Measurements from ENCODE around the gene MYLK4.

The MYLK4 gene

DNA sequence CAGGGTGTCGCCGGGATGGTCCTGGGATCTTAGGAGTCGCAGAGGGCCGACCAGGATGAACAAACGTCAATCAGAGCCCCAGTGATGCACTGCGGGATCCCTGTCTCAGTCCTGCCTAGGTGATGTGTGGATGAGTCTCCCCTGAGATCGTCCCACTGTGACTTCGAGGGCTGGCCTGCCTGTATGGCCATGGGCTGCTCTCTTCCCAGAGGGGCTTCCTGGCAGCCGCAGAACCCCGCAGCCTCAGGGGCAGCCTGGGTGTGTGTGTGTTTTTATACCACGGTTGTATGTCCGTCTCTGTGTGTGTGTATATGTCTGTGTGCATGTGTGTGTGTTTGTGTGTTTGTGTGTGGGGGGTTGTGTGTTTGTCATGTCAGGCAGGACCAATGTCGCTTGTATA lies 111.6 kb downstream of the MYLK4 start:
- FAIRE-seq = no peak

DNA sequence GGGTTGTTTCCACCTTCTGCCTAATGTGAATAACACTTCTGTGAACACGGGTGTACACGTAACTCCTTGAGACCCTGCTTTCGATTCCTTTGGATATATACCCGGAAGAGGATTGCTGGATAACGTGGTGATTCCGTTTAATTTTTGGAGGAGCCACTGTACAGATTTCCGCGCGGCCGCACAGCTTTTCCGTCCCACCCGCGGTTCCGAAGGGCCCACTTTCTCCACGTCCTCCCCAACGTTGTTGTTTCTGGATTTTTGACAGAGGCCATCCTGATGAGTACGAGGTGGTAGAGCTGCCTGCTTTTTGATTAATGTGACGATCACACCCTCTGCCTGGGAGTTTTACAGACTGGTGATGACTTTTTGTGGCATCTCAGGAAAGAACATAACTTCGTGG lies 114.0 kb downstream of the MYLK4 start:
- DNase-seq (ENCODE audit: insufficient read length, low spot score) = no peak
- no peak for FAIRE-seq

More for the DNA sequence above, 111.6 kb downstream of the MYLK4 start:
- no peak for DNase-seq (ENCODE audit: insufficient read length, low spot score)

DNA sequence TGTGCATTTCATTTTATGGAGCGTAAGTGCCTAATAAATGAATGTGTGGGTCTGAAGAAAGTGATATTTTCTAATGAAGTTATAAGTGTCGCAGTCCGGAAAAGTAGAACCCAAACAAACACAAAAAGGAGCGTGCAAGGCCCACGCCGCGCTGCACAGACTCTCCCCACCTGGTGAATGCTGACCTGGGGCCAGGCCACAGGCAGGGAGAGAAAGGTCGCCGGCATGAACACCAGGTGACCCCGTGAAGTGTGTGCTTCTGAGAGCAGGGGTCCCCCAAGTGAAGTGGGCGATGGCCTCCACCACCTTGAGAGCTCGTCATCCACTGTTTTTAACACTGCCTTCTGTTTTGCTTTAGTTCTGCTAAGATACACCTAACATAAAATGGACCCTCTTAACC lies 114.8 kb downstream of the MYLK4 start:
- no peak for FAIRE-seq
- no peak for DNase-seq (ENCODE audit: insufficient read length, low spot score)

DNA sequence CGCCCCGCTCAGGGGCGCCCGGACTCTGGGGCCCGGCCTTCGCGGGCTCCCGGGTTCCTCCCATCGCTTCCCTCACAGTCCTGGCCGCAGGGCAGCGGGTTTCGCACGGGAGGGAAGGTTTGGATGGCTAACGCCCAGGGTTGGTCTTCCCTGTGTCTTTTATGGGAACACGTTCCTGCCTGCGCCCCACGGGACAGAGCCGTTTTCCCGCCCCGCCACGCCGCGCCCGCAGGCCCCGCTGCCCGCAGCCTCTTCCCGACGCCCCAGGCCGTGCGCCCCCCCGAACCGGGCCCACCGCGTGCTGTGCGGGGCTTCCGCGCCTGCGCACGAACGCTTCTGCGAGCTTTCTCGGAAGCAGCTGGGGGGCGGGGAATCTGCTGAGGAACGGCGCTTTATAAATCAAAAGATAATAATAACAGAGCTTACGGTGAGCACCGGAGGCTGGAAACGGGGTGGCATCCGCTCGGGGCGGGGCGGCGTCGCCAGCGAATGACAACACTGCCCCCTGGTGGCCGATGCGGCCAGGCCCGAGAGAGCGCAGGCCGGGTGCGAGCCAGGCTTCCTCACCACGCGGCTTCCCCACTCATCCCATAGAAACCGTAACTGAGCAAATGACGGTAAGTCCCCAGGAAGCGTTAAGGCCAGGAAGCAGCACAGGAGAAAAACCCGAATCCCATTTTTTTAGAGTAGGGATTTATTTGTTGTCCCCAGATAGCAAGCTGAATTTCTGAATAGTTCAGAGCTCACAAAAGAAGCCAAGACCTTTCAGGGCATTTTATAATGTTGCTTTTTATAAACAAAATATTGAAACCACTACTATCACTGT lies 116.4 kb downstream of the MYLK4 start:
- DNase-seq (ENCODE audit: insufficient read length, low spot score) (peak; percentile 79), FAIRE-seq (peak; percentile 85)

GRCh38 chr6:2633736-2634135 lies 117.0 kb downstream of the MYLK4 start:
- no peak for DNase-seq (ENCODE audit: insufficient read length, low spot score)
- FAIRE-seq = no peak

DNA sequence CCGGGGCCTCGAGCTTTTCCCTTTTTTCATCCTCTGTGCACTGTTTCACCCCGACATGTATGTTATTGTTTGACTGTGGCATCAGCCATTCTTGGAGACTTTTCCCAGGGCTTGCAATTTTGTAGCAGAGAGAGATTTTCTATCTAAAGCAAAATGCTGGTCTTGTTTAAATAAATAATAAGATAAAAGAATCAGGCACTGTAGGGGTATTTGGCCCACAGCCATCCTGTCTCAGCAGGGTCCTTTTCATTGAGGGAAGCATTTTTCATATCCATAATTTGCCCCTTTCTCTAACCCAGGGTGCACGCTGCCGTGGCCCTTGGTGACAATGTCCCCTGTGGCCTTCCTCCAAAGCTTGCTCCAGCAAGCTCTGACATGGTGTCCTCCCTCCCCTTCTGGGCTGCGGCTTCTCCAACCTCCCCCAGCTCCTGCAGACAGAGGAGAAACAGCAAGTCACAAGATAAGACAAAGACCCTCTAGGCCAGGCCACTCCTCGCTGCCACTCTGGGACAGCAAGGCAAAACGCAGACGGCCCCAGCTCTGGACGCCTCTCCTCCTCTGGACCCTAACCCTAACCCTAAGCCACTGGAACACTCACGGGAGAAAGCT lies 117.6 kb downstream of the MYLK4 start:
- DNase-seq (ENCODE audit: insufficient read length, low spot score) (no peak), FAIRE-seq (no peak)

DNA sequence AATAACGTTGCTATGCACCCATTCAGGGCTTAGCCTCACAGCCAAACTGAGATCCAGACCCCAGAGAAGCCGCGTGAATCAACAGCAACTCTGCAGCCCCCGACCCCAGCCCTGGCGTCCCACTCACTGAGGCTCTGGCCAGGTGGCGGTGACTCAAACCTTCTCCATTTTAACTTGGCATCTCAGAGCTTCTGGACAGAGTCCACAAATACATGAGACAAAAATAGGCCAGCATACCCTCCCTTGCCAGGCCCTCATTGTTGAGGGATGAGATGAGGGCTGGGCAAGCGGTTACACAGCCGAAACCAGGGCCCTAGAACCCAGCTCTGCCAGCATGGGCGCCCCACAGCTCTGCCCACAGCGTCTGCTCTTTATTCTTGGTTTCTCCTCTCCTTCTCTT lies 118.4 kb downstream of the MYLK4 start:
- FAIRE-seq = no peak

DNA sequence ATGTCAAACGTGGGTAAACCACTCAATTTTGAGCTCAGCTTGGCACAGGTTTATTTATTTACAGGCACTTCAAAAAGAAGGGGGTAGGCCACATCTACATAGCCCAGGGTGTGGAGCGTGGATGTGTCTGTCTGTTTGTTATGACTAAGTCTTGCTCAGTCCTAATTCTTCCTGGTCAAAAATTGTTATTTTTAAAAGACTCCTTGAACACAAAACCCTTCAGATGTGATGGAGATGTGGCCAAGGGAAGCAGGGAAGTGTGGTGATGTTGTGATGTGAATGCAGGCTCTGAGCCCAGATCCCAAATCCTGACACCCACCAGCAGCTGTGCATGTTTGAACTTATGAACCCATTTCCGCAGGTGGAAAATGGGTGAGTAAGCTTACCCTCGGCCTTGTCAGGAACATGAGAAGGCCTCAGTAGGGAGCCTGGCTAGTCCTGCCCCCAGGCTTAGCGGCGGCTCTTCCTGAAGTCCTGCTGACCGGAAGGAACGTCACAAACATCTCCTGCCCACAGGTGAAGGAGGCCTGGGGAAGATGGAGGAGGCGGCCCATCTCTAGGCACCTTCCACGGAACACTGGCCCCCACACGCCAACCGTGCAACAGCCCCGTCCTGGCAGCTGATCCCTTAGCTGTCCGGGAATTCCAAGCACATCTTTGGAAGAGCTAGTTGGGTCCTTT lies 119.7 kb downstream of the MYLK4 start:
- DNase-seq (ENCODE audit: insufficient read length, low spot score) = no peak

More for the DNA sequence above, 118.4 kb downstream of the MYLK4 start:
- DNase-seq (ENCODE audit: insufficient read length, low spot score) = no peak

GRCh38 chr6:2630359-2630758 lies 120.4 kb downstream of the MYLK4 start:
- FAIRE-seq (no peak), DNase-seq (ENCODE audit: insufficient read length, low spot score) (no peak)

More for the DNA sequence above, 119.7 kb downstream of the MYLK4 start:
- no peak for FAIRE-seq

- FAIRE-seq (no peak), DNase-seq (ENCODE audit: insufficient read length, low spot score) (no peak)
Measured at GRCh38 chr6:2626401-2626800, 124.3 kb downstream of the MYLK4 start.

DNA sequence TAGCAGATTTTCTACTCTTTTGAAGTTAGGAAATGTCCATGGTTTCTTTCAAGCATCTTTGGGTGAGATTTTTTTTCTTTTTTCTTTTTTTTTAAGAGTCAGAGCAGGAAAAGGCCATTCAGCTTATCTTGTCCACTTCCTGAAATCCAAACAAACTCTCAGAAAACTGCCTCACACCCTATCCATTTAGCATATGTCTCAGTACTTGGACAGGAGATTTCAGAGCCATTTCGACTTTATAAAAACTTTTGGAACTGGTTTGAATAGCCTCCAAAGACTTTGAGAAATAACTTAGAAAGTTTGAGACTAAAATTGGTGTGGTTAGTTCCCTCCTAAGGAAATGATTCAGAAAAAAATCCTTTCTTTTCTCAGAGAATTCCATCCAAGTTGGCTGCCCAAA lies 125.1 kb downstream of the MYLK4 start:
- FAIRE-seq = no peak
- DNase-seq (ENCODE audit: insufficient read length, low spot score) = no peak

GRCh38 chr6:2624177-2624576 lies 126.5 kb downstream of the MYLK4 start:
- FAIRE-seq (no peak), DNase-seq (ENCODE audit: insufficient read length, low spot score) (no peak)

DNA sequence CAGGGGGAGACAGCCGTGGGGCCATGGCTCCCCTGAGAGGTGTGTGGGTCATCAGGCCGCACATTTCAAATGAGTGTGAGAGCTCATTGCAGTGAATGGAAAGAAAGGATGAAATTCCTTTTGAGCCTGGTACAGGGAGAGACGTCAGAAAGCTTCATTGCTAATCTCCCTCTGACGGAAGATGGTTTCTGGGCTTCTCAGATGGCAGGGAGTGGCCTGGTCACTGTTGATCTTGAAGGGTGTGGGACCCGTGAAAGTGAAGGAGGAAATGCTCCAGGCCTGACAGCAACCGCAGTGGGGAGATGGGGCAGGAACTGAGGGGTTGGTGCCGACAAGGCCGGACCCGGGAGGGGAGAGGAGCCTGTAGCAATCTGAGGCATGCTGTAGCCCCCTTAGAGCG lies 127.4 kb downstream of the MYLK4 start:
- DNase-seq (ENCODE audit: insufficient read length, low spot score) = no peak
- FAIRE-seq = no peak

GRCh38 chr6:2622671-2623070 lies 128.1 kb downstream of the MYLK4 start:
- DNase-seq (ENCODE audit: insufficient read length, low spot score) = no peak
- FAIRE-seq = no peak

DNA sequence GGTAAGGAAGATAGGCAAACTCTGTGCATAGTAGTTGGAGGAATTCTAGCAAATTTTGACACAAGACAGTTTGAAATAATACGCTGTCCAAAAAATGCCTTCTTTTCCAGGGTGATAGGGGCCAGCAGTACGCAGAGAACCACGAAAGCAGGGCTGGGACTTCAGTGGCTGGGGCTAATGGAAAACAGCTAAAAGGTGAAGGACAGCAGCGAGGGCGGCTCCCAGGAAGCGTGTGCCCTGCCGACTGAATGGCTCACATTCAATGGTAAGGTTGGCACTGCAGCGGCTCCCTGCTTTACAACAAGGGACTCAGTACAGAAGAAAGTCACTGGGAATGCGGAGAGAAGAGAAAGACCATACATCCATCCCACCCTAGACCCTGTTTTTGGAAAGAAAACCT lies 131.1 kb downstream of the MYLK4 start:
- FAIRE-seq (no peak), DNase-seq (ENCODE audit: insufficient read length, low spot score) (no peak)

- FAIRE-seq = no peak
Measured at GRCh38 chr6:2617729-2618128, 133.0 kb downstream of the MYLK4 start.

DNA sequence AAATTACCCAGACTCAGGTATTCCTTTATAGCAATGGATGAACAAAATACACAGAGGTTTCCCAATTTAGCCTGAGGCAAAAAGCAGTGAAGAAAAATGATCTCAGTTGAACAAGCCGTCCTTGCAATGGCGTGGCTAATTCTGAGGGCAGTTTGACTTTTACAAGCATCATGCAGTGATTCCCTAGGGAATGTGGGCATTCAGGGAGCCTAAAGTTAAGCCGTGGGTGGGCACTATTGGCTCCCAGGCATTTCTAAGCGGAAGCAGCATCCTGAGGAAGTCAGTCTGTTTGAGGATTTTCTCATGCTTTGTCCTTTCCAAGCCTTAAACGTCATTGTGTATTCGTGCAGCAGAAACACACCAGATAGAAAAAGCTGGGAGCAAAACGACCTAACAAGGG lies 133.9 kb downstream of the MYLK4 start:
- no peak for DNase-seq (ENCODE audit: insufficient read length, low spot score)
- FAIRE-seq = no peak

More at GRCh38 chr6:2617729-2618128, 133.0 kb downstream of the MYLK4 start:
- DNase-seq (ENCODE audit: insufficient read length, low spot score) = no peak

DNA sequence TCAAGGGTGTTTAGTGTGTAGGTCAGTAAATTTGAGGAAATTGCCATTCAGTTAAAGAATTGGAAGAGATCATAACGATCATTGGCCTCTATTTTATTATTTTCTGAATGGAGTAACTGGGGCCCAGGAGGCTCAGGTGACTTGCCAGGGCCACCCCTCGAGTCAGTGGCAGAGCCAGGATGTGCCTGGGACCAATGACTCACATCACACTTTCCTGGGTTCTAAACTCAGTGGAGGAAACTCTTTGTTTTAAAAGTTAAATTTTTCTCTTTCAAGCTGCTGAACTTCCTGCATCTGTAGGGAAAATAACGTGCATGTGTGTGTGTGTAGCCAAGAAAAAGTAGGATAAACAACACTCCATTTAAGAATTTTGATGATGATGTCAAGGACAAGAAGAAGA lies 135.5 kb downstream of the MYLK4 start:
- no peak for FAIRE-seq

GRCh38 chr6:2614846-2615245 lies 135.9 kb downstream of the MYLK4 start:
- FAIRE-seq (no peak), DNase-seq (ENCODE audit: insufficient read length, low spot score) (no peak)

More for the DNA sequence above, 135.5 kb downstream of the MYLK4 start:
- no peak for DNase-seq (ENCODE audit: insufficient read length, low spot score)

DNA sequence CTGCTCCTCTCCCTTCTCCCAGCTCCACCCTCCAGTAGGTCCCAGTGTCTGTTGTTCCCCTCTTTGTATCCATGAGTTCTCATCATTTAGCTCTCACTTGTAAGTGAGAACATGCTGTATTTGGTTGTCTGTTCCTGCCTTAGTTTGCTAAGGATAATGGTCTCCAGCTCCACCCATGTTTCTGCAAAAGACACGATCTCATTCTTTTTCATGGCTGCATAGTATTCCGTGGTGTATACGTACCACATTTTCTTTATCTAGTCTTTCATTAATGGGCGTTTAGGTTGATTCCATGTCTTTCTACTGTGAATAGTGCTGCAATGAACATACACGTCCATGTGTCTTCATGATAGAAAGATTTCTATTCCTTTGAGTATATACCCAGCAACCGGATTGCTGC lies 136.6 kb downstream of the MYLK4 start:
- FAIRE-seq = no peak
- no peak for DNase-seq (ENCODE audit: insufficient read length, low spot score)

Data from GM19239 (cell line).